ENCODE data around the gene GABRB2. TPM values are rescaled to one million over a fixed set of nuclear protein-coding genes. Genes with fewer than 3 reads are reported as not detected.

GABRB2 gene
- total RNA-seq, 1 donor from 2014 or later, result not detected

DNA sequence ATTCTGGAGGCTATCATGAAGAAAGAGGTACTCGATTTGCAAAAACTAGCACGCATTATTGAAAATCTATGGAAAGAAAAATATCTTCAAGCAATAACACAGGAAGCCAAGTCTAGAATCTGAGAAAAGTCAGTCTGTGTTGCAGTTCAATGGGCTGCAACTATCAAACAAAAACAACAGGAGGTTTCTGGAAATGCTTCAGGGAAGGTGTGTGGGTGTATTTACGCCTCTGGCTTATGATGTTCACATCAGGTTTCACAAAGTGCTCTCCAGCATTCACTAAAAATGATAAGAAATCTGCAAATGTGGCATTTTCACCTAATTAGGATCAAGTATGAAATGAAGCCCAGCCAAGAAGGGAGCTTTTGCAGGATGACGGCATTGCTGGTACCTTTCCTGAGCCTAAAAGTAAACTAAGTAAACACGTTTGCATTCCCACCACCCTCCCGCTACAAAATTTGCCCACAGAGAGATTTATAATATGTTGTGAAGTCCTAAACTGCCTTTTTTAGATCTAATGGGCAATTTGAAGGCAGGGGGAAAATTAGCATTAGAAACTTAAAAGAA, 146.4 kb downstream of the GABRB2 start:
- Histone ChIP-seq H3K4me3 (ENCODE audit: low read depth, low read length) (no peak overlapping the region), H3K27me3 (ENCODE audit: control insufficient read depth, insufficient read depth, low read length) (no peaks in the 10 kb centered on the region), H3K36me3 (ENCODE audit: control insufficient read depth, insufficient read depth, low read length) (no peaks in the 10 kb centered on the region)
- no peak for DNase-seq (ENCODE audit: low read depth)
- TF ChIP-seq CTCF (IDR thresholded peaks at IDR 0.05; ENCODE audit: insufficient read depth, low read length, poor library complexity, severe bottlenecking), result no peak

GRCh38 chr5:161397448-161397847, 149.1 kb downstream of the GABRB2 start:
- no peak for DNase-seq (ENCODE audit: low read depth)
- no peaks in the 10 kb centered on the region for H3K36me3 ChIP-seq (ENCODE audit: control insufficient read depth, insufficient read depth, low read length)
- no peak overlapping the region for H3K4me3 ChIP-seq (ENCODE audit: low read depth, low read length)
- no peak for TF ChIP-seq CTCF (IDR thresholded peaks at IDR 0.05; ENCODE audit: insufficient read depth, low read length, poor library complexity, severe bottlenecking)
- H3K27me3 ChIP-seq (ENCODE audit: control insufficient read depth, insufficient read depth, low read length), result no peaks in the 10 kb centered on the region

GRCh38 chr5:161396171-161396570, 150.4 kb downstream of the GABRB2 start:
- no peaks in the 10 kb centered on the region for H3K36me3 ChIP-seq (ENCODE audit: control insufficient read depth, insufficient read depth, low read length)
- H3K27me3 ChIP-seq (ENCODE audit: control insufficient read depth, insufficient read depth, low read length), result no peaks in the 10 kb centered on the region
- TF ChIP-seq CTCF (IDR thresholded peaks at IDR 0.05; ENCODE audit: insufficient read depth, low read length, poor library complexity, severe bottlenecking), result no peak
- H3K4me3 ChIP-seq (ENCODE audit: low read depth, low read length), result no peak overlapping the region
- no peak for DNase-seq (ENCODE audit: low read depth)

GRCh38 chr5:161391724-161392123, 154.8 kb downstream of the GABRB2 start:
- no peak for TF ChIP-seq CTCF (IDR thresholded peaks at IDR 0.05; ENCODE audit: insufficient read depth, low read length, poor library complexity, severe bottlenecking)
- H3K4me3 ChIP-seq (ENCODE audit: low read depth, low read length), result no peak overlapping the region
- H3K27me3 ChIP-seq (ENCODE audit: control insufficient read depth, insufficient read depth, low read length), result no peaks in the 10 kb centered on the region
- no peaks in the 10 kb centered on the region for H3K36me3 ChIP-seq (ENCODE audit: control insufficient read depth, insufficient read depth, low read length)
- no peak for DNase-seq (ENCODE audit: low read depth)

DNA sequence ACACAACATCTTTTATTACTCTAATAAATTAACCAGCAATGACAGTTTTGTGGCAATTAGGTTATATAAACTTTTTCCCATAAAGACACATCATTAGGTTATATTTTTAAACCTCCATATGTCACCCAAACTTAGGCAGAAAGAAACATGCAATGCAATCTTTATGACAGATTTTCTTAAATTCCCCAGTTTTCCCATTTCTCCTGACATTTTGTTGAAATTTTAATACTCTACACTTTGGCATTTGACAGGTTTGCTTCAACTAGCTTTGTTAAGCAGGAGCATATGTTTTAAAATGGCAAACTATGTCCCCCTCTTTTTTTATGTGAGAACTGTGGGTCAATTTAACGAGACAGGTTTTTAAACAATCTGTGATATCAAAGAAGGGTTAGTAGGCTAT, 155.5 kb downstream of the GABRB2 start:
- H3K27me3 ChIP-seq (ENCODE audit: control insufficient read depth, insufficient read depth, low read length), result no peaks in the 10 kb centered on the region
- H3K4me3 ChIP-seq (ENCODE audit: low read depth, low read length), result no peak overlapping the region
- no peak for DNase-seq (ENCODE audit: low read depth)
- TF ChIP-seq CTCF (IDR thresholded peaks at IDR 0.05; ENCODE audit: insufficient read depth, low read length, poor library complexity, severe bottlenecking), result no peak
- H3K36me3 ChIP-seq (ENCODE audit: control insufficient read depth, insufficient read depth, low read length), result no peaks in the 10 kb centered on the region

DNA sequence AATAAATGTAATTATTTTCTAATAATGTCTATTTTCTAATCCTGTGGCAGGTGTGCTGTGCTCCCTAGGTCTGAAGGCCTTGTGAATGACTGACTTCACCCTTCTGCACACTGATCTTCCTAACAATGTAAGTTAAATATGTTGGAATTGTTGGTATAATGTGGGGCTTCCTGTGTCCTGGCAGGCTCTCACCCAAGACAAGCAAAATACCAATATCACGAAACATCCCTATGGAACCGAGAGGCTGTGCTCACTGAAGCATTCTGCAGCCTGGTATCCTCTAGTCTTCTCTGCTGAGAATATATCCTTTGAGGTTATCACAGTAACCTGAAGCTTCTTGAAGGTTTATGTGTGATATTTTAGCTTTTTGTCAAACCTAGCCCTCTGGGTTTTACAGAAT, 159.4 kb downstream of the GABRB2 start:
- H3K27me3 ChIP-seq (ENCODE audit: control insufficient read depth, insufficient read depth, low read length), result no peaks in the 10 kb centered on the region
- TF ChIP-seq CTCF (IDR thresholded peaks at IDR 0.05; ENCODE audit: insufficient read depth, low read length, poor library complexity, severe bottlenecking), result no peak
- no peaks in the 10 kb centered on the region for H3K36me3 ChIP-seq (ENCODE audit: control insufficient read depth, insufficient read depth, low read length)
- DNase-seq (ENCODE audit: low read depth), result no peak
- H3K4me3 ChIP-seq (ENCODE audit: low read depth, low read length), result no peak overlapping the region

Data from kidney epithelial cell (primary cell).